IPS DF 19.7 (cell line): ENCODE data around the gene CD6.

Experiments
- DNase-seq: peaks from one replicate; pipeline ENCODE4 v3.0.0-alpha.2; 2013; ENCODE audit warnings: low read depth, low spot score

The CD6 gene

GRCh38 chr11:61010466-61011228 lies 39.2 kb downstream of the CD6 start:
- DNase-seq: no peak

- DNase-seq: no peak
Measured at GRCh38 chr11:61011229-61011870, 39.9 kb downstream of the CD6 start.

GRCh38 chr11:61011950-61012736 lies 40.7 kb downstream of the CD6 start:
- no peak for DNase-seq

GRCh38 chr11:61012737-61013215 lies 41.3 kb downstream of the CD6 start:
- no peak for DNase-seq

GRCh38 chr11:61018059-61018458 lies 46.6 kb downstream of the CD6 start:
- no peak for DNase-seq

GRCh38 chr11:61019037-61019831 lies 47.8 kb downstream of the CD6 start:
- no peak for DNase-seq

GRCh38 chr11:61019832-61020405 lies 48.4 kb downstream of the CD6 start:
- no peak for DNase-seq

- no peak for DNase-seq
Measured at GRCh38 chr11:61020551-61021235, 49.2 kb downstream of the CD6 start.

GRCh38 chr11:61021661-61022212 lies 50.3 kb downstream of the CD6 start:
- no peak for DNase-seq

- DNase-seq: no peak
Measured at GRCh38 chr11:61022311-61023085, 51.0 kb downstream of the CD6 start.

GRCh38 chr11:61023086-61023965 lies 51.8 kb downstream of the CD6 start:
- no peak for DNase-seq

GRCh38 chr11:61023966-61024295 lies 52.5 kb downstream of the CD6 start:
- no peak for DNase-seq

GRCh38 chr11:61024938-61025820 lies 53.7 kb downstream of the CD6 start:
- DNase-seq: no peak

- no peak for DNase-seq
Measured at GRCh38 chr11:61025821-61026120, 54.3 kb downstream of the CD6 start.

- DNase-seq: no peak
Measured at GRCh38 chr11:61026121-61027031, 54.9 kb downstream of the CD6 start.

GRCh38 chr11:61027141-61027840 lies 55.8 kb downstream of the CD6 start:
- DNase-seq: no peak
